Calu3 (cell line): ENCODE data around the gene GNB1L. TPM values are rescaled to one million over a fixed set of nuclear protein-coding genes. Genes with fewer than 3 reads are reported as not detected.

Experiments used
- BruUV-seq: library from RNA; stranded (reverse); fragments of 400-500 nt; replicated peaks from 2 replicates; lab custom pipeline; 2021; lab: Mats Ljungman, UMichigan
- CTCF ChIA-PET: fragments of 300-600 bp; sonication (Branson Sonifier 250); formaldehyde crosslinking; loops from one replicate; lab custom pipeline; 2022; ENCODE audit warnings: antibody characterized with exemption; lab: Charles Lee
- DNase-seq: peaks from one replicate; pipeline ENCODE4 v3.0.0; 2022
- H3K27ac Mint-ChIP-seq: one replicate; pipeline ENCODE4 v1.8.0; 2022; ENCODE audit warnings: mixed read lengths; ENCODE audit not compliant: unreplicated experiment
- H3K27me3 Mint-ChIP-seq: one replicate; pipeline ENCODE4 v1.8.0; 2022; ENCODE audit warnings: mixed read lengths; ENCODE audit not compliant: unreplicated experiment
- H3K36me3 Mint-ChIP-seq: one replicate; pipeline ENCODE4 v1.8.0; 2022; ENCODE audit warnings: mild to moderate bottlenecking, moderate library complexity, mixed read lengths; ENCODE audit not compliant: insufficient read depth, unreplicated experiment
- H3K4me1 Mint-ChIP-seq: one replicate; pipeline ENCODE4 v1.8.0; 2022; ENCODE audit warnings: mild to moderate bottlenecking, low read depth, mixed read lengths; ENCODE audit not compliant: unreplicated experiment
- H3K4me3 Mint-ChIP-seq: one replicate; pipeline ENCODE4 v1.8.0; 2022; ENCODE audit warnings: mild to moderate bottlenecking, low read depth, moderate library complexity, mixed read lengths; ENCODE audit not compliant: unreplicated experiment
- H3K9me3 Mint-ChIP-seq: one replicate; pipeline ENCODE4 v1.8.0; 2022; ENCODE audit warnings: low read depth, mixed read lengths; ENCODE audit not compliant: unreplicated experiment
- intact Hi-C: fragments of 100-400 bp; cut with micrococcal nuclease; formaldehyde crosslinking; loops from one replicate; pipeline ENCODE4 v1.10.0; 2022; ENCODE audit not compliant: unreplicated experiment
- total RNA-seq: library from RNA; stranded (reverse); gene quantifications from 2 replicates; pipeline ENCODE4 v1.2.3, GENCODE V29; 2022
- TF ChIP-seq, protein P1 (sequence below): fragments of 200-600 bp; IDR thresholded peaks from one replicate; pipeline ENCODE4 v1.8.0; 2022; ENCODE audit warnings: antibody characterized with exemption; ENCODE audit not compliant: unreplicated experiment

GNB1L gene
- total RNA-seq, 1 experiment from 2014 or later, result 13.0 TPM

GRCh38 chr22:19750507-19751490 lies 103.9 kb downstream of the GNB1L start:
- DNase-seq, result no peak
- CTCF ChIA-PET, result no interaction called here
- TF ChIP-seq, protein P1, sequence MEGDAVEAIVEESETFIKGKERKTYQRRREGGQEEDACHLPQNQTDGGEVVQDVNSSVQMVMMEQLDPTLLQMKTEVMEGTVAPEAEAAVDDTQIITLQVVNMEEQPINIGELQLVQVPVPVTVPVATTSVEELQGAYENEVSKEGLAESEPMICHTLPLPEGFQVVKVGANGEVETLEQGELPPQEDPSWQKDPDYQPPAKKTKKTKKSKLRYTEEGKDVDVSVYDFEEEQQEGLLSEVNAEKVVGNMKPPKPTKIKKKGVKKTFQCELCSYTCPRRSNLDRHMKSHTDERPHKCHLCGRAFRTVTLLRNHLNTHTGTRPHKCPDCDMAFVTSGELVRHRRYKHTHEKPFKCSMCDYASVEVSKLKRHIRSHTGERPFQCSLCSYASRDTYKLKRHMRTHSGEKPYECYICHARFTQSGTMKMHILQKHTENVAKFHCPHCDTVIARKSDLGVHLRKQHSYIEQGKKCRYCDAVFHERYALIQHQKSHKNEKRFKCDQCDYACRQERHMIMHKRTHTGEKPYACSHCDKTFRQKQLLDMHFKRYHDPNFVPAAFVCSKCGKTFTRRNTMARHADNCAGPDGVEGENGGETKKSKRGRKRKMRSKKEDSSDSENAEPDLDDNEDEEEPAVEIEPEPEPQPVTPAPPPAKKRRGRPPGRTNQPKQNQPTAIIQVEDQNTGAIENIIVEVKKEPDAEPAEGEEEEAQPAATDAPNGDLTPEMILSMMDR, result no peak
- Mint-ChIP-seq H3K27ac (no peak overlapping the region), H3K27me3 (peaks cover 77% of the 10 kb centered on the region), H3K4me3 (no peak overlapping the region), H3K4me1 (no peaks in the 10 kb centered on the region), H3K9me3 (no peaks in the 10 kb centered on the region), H3K36me3 (no peaks in the 10 kb centered on the region)
- BruUV-seq, result no TSS peak
- intact Hi-C loops, result no loop called here

DNA sequence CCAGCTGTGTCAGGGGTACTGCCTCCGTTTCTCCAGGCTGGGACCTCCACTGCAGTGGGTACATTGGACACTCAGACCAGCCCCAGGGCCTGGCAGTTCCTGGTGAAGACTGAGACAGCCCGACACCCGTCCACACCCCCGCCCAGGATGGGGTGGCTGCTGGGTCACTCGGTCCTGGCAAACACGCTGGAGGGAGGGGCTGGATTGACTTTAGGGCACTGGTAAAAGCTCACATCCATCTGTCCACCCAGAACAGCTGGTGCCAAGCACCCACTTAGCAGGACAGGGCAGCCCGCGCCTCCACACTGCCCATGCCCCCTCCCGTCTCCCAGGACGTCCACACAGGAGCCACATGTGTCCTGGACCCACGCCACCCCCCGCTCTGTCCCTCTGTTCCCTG lies 104.8 kb downstream of the GNB1L start:
- no peaks in the 10 kb centered on the region for H3K36me3 Mint-ChIP-seq
- no TSS peak for BruUV-seq
- intact Hi-C loops, result no loop called here
- no peaks in the 10 kb centered on the region for H3K9me3 Mint-ChIP-seq
- TF ChIP-seq, protein P1, result no peak
- H3K4me1 Mint-ChIP-seq, result no peaks in the 10 kb centered on the region
- no peak overlapping the region for H3K27ac Mint-ChIP-seq
- CTCF ChIA-PET, result no interaction called here
- no peak overlapping the region for H3K4me3 Mint-ChIP-seq
- H3K27me3 Mint-ChIP-seq, result peaks cover 68% of the 10 kb centered on the region
- DNase-seq, result no peak

DNA sequence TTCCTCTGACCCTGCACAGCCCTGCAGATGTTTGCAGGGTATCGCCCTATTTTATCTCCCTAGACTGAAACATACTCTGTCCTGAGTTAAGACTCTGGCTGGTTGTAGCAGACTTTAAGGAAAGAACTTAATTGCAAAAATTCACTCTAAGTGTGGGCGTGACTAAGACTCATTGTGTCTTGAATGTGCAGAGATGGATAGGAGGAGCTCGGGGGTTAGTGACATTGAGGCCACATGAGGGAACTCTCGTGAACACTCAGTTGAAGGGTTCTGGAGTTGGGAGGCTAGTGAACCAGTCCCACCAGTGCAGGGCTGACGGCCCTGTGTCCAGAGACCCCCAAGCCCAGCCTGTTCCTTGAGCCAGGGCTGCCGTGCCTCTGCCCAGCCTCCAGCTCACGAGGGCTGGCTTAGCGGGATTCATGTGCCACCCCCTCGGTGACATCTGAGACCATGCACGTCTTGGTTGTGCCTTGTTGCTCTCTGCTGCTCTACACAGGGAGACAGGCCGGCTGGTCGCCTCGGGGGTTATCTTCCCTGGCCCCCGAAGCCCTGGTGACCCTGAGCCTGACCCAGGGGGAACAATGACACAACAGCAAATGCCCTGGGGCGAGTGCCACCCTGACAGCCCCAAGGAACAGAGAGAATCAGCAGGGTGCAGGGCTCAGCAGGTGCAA lies 105.5 kb downstream of the GNB1L start:
- CTCF ChIA-PET, result no interaction called here
- DNase-seq, result no peak
- Mint-ChIP-seq H3K4me3 (no peak overlapping the region), H3K27ac (no peak overlapping the region), H3K27me3 (peaks cover 61% of the 10 kb centered on the region), H3K36me3 (no peaks in the 10 kb centered on the region), H3K9me3 (no peaks in the 10 kb centered on the region), H3K4me1 (no peaks in the 10 kb centered on the region)
- TF ChIP-seq, protein P1, result no peak
- BruUV-seq, result no TSS peak
- intact Hi-C loops, result no loop called here

GRCh38 chr22:19748139-19748538 lies 106.5 kb downstream of the GNB1L start:
- Mint-ChIP-seq H3K27ac (no peak overlapping the region), H3K9me3 (no peaks in the 10 kb centered on the region), H3K4me3 (no peak overlapping the region), H3K4me1 (no peaks in the 10 kb centered on the region), H3K27me3 (peaks cover 51% of the 10 kb centered on the region), H3K36me3 (no peaks in the 10 kb centered on the region)
- CTCF ChIA-PET, result no interaction called here
- intact Hi-C loops, result no loop called here
- DNase-seq, result no peak
- BruUV-seq, result no TSS peak
- TF ChIP-seq, protein P1, result no peak
